SK-N-SH (cell line): ENCODE results near the gene MPC1. TPM values are rescaled to one million over a fixed set of nuclear protein-coding genes. Genes with fewer than 3 reads are reported as not detected.

ENCODE experiments used
- CTCF ChIA-PET: fragments of 300-600, 350-600 bp; formaldehyde crosslinking; extraction: SDS; loops from one replicate; lab custom pipeline; 2021; lab: Yijun Ruan, JAX
- POLR2A ChIA-PET: fragments of 350-600 bp; sonication (Branson Sonifier 250); formaldehyde crosslinking; extraction: SDS; loops from one replicate; lab custom pipeline; 2020; ENCODE audit warnings: antibody characterized with exemption, inconsistent platforms; lab: Yijun Ruan, JAX
- DNase-seq: peaks from one replicate; pipeline ENCODE4 v3.0.0; 2012
- H2AFZ ChIP-seq: fragments of 200-600 bp; sonication (generic); 2 replicates; pipeline ENCODE4 v1.8.1; 2016; ENCODE audit warnings: antibody characterized with exemption, mild to moderate bottlenecking, low read depth
- H3F3A ChIP-seq: fragments of 200-600 bp; sonication (generic); replicated peaks from 2 replicates; pipeline ENCODE3; 2016; ENCODE audit warnings: antibody characterized with exemption, mild to moderate bottlenecking; ENCODE audit not compliant: insufficient read depth
- H3K27ac ChIP-seq, 2 experiments: fragments of 200-500 bp in 1 of 2; fragments of 200-600 bp in 1 of 2; sonication (Bioruptor generic) in 1 of 2; sonication (generic), shearing (Covaris generic) in 1 of 2; 2 replicates each; pipeline versions ENCODE4 v1.5.1 to v1.6.1; 2014 to 2016; ENCODE audit warnings: low read depth in 2 of 2, inconsistent platforms in 1 of 2, low read length in 1 of 2, mild to moderate bottlenecking in 1 of 2, mixed read lengths in 1 of 2
- H3K27me3 ChIP-seq: fragments of 200-600 bp; sonication (generic), shearing (Covaris generic); 2 replicates; pipeline ENCODE4 v1.6.1; 2016; ENCODE audit warnings: mixed run types; ENCODE audit not compliant: insufficient read depth
- H3K36me3 ChIP-seq, 2 experiments: fragments of 200-500 bp in 1 of 2; fragments of 200-600 bp in 1 of 2; sonication (Bioruptor generic) in 1 of 2; sonication (generic) in 1 of 2; replicated peaks in 1 of 2; 2 replicates each; pipeline versions ENCODE3 to v1.5.1; 2014 to 2016; ENCODE audit warnings: low read length in 1 of 2, mild to moderate bottlenecking in 1 of 2; ENCODE audit not compliant: insufficient read depth in 2 of 2, control insufficient read depth in 1 of 2
- H3K4me1 ChIP-seq, 2 experiments: fragments of 200-500 bp in 1 of 2; fragments of 200-600 bp in 1 of 2; sonication (Bioruptor generic) in 1 of 2; sonication (generic), shearing (Covaris generic) in 1 of 2; 2 replicates each; pipeline versions ENCODE4 v1.5.1 to v1.6.1; 2014 to 2016; ENCODE audit warnings: low read depth in 1 of 2, low read length in 1 of 2, mixed run types in 1 of 2; ENCODE audit not compliant: insufficient read depth in 2 of 2, control insufficient read depth in 1 of 2
- H3K4me2 ChIP-seq: fragments of 200-600 bp; sonication (generic), shearing (Covaris generic); 2 replicates; pipeline ENCODE4 v1.6.1; 2017; ENCODE audit warnings: mixed run types
- H3K4me3 ChIP-seq, 2 experiments: fragments of 200-500 bp in 1 of 2; fragments of 200-600 bp in 1 of 2; sonication (Bioruptor generic) in 1 of 2; sonication (generic), shearing (Covaris generic) in 1 of 2; 2 replicates each; pipeline versions ENCODE4 v1.5.1 to v1.8.1; 2014 to 2016; ENCODE audit warnings: low read depth in 2 of 2, inconsistent platforms in 1 of 2, low read length in 1 of 2, mild to moderate bottlenecking in 1 of 2, mixed read lengths in 1 of 2, moderate library complexity in 1 of 2
- H3K79me2 ChIP-seq: fragments of 200-600 bp; sonication (generic); 2 replicates; pipeline ENCODE4 v1.8.1; 2017; ENCODE audit warnings: mild to moderate bottlenecking; ENCODE audit not compliant: insufficient read depth
- H3K9ac ChIP-seq: fragments of 200-600 bp; sonication (generic); 2 replicates; pipeline ENCODE4 v1.6.1; 2017; ENCODE audit warnings: mixed run types
- H3K9me2 ChIP-seq: fragments of 200-600 bp; sonication (generic); 2 replicates; pipeline ENCODE4 v1.6.1; 2017; ENCODE audit warnings: mixed run types
- H3K9me3 ChIP-seq: fragments of 200-600 bp; sonication (generic); 2 replicates; pipeline ENCODE4 v1.6.1; 2017; ENCODE audit warnings: mixed run types, mild to moderate bottlenecking, moderate library complexity
- H4K20me1 ChIP-seq: fragments of 200-600 bp; sonication (generic); 2 replicates; pipeline ENCODE4 v1.6.1; 2017; ENCODE audit warnings: mild to moderate bottlenecking, mixed run types; ENCODE audit not compliant: insufficient read depth
- EZH2phosphoT487 ChIP-seq: fragments of 200-600 bp; sonication (generic); IDR thresholded peaks from 2 replicates; pipeline ENCODE4 v1.6.1; 2017; ENCODE audit warnings: low read depth, mixed run types, mild to moderate bottlenecking, antibody characterized with exemption, moderate library complexity, borderline replicate concordance
- FOSL2 ChIP-seq: IDR thresholded peaks from 2 replicates; pipeline ENCODE4 v1.4.0; 2012; ENCODE audit warnings: low read depth, mild to moderate bottlenecking, moderate library complexity, borderline replicate concordance
- FOXJ3 ChIP-seq: sonication (generic); formaldehyde crosslinking; IDR thresholded peaks from 2 replicates; pipeline ENCODE4 v1.5.1; 2020; ENCODE audit warnings: mild to moderate bottlenecking, missing genetic modification reagents
- FOXM1 ChIP-seq: IDR thresholded peaks from 2 replicates; pipeline ENCODE4 v1.4.0; 2012; ENCODE audit warnings: low read depth, mild to moderate bottlenecking
- GABPA ChIP-seq: IDR thresholded peaks from 2 replicates; pipeline ENCODE4 v1.4.0; 2012; ENCODE audit warnings: low read depth, mild to moderate bottlenecking
- JUND ChIP-seq: IDR thresholded peaks from 2 replicates; pipeline ENCODE4 v1.4.0; 2012
- MEF2A ChIP-seq: IDR thresholded peaks from 2 replicates; pipeline ENCODE4 v1.4.0; 2012; ENCODE audit warnings: low read depth, borderline replicate concordance
- POLR2AphosphoS5 ChIP-seq: IDR thresholded peaks from 2 replicates; pipeline ENCODE4 v1.6.1; 2012; ENCODE audit warnings: low read depth, low read length
- RXRA ChIP-seq: IDR thresholded peaks from 2 replicates; pipeline ENCODE4 v1.4.0; 2012; ENCODE audit warnings: low read depth, mild to moderate bottlenecking, borderline replicate concordance
- TAF1 ChIP-seq: IDR thresholded peaks from 2 replicates; pipeline ENCODE4 v1.6.1; 2012; ENCODE audit warnings: low read depth, mild to moderate bottlenecking, low read length, moderate library complexity, borderline replicate concordance
- TCF12 ChIP-seq: IDR thresholded peaks from 2 replicates; pipeline ENCODE4 v1.4.0; 2012
- TEAD4 ChIP-seq: IDR thresholded peaks from 2 replicates; pipeline ENCODE4 v1.4.0; 2012; ENCODE audit warnings: mild to moderate bottlenecking, borderline replicate concordance; ENCODE audit not compliant: insufficient read depth
- WGBS: methylation state at CpG from one replicate; pipeline ENCODE4 v1.1.6; 2017; ENCODE audit warnings: low lambda C conversion rate; 5-methylcytosine and 5-hydroxymethylcytosine counted together
- polyA plus RNA-seq, 3 experiments: library from polyadenylated mRNA; depleted of rRNA; stranded (reverse); fragments of >200 nt; gene quantifications; 2 replicates each; pipeline ENCODE4 v1.2.3, GENCODE V29; 2012
- TF ChIP-seq, protein P1 (sequence below): fragments of 150-350 bp; IDR thresholded peaks from 2 replicates; pipeline ENCODE4 v1.6.1; 2016; ENCODE audit warnings: mild to moderate bottlenecking, low read depth, low read length
- TF ChIP-seq, protein P2 (sequence below): fragments of 200-600 bp; sonication (generic); IDR thresholded peaks from 2 replicates; pipeline ENCODE4 v1.6.1; 2017; ENCODE audit warnings: antibody characterized with exemption, mild to moderate bottlenecking, moderate library complexity
- TF ChIP-seq, protein P3 (sequence below): IDR thresholded peaks from 2 replicates; pipeline ENCODE4 v1.6.1; 2012; ENCODE audit warnings: mild to moderate bottlenecking, low read depth, low read length, moderate library complexity

Gene MPC1
- polyA plus RNA-seq, 1 of the 3 experiments (the other 2 are of a cell fraction): 13.6 TPM

DNA sequence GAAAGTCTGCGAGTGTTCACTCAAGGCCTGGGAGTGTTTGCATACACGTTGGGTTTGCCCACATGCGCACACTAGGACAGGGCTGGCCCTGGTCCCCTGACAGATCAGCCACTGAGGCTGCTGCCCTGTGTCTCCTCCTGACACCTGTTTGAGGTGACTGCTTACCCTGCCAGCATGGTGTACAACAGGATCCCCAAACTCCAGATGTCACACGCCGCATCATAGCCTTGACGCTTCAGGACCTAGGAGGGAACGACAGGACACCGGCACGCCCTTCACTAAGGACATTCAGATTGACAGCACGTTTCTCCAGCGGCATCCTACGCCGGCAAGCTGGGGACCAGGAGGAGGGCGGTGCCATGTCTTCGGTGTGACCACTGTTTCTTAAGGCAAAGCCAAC lies 37.0 kb upstream of the MPC1 start (continued):
- TF ChIP-seq, protein P1, sequence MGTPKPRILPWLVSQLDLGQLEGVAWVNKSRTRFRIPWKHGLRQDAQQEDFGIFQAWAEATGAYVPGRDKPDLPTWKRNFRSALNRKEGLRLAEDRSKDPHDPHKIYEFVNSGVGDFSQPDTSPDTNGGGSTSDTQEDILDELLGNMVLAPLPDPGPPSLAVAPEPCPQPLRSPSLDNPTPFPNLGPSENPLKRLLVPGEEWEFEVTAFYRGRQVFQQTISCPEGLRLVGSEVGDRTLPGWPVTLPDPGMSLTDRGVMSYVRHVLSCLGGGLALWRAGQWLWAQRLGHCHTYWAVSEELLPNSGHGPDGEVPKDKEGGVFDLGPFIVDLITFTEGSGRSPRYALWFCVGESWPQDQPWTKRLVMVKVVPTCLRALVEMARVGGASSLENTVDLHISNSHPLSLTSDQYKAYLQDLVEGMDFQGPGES: no peak
- TF ChIP-seq, all 33 proteins: peak for 0

DNA sequence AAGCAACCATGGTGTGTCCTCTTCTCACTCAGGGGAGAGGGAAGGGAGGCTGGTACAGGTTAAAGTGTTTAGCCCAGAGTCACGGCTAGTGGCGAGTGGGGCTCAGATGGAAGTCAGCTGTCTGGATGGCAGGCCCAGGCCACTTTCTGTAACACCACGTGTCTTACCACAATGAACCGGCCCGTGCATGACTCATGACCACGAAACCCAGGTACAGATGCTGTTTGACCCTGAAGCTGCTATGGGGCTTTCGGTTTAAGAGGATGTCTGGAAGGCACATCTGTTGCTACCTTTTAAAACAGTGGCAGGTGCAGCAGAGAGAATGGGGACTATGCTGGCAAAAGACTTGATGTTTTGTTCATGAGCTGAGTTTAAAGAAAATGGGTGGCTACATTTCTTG lies 36.5 kb upstream of the MPC1 start:
- DNase-seq: no peak
- TF ChIP-seq TAF1: no peak
- TF ChIP-seq, protein P2, sequence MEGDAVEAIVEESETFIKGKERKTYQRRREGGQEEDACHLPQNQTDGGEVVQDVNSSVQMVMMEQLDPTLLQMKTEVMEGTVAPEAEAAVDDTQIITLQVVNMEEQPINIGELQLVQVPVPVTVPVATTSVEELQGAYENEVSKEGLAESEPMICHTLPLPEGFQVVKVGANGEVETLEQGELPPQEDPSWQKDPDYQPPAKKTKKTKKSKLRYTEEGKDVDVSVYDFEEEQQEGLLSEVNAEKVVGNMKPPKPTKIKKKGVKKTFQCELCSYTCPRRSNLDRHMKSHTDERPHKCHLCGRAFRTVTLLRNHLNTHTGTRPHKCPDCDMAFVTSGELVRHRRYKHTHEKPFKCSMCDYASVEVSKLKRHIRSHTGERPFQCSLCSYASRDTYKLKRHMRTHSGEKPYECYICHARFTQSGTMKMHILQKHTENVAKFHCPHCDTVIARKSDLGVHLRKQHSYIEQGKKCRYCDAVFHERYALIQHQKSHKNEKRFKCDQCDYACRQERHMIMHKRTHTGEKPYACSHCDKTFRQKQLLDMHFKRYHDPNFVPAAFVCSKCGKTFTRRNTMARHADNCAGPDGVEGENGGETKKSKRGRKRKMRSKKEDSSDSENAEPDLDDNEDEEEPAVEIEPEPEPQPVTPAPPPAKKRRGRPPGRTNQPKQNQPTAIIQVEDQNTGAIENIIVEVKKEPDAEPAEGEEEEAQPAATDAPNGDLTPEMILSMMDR: no peak
- TF ChIP-seq FOSL2: no peak
- TF ChIP-seq, protein P3, sequence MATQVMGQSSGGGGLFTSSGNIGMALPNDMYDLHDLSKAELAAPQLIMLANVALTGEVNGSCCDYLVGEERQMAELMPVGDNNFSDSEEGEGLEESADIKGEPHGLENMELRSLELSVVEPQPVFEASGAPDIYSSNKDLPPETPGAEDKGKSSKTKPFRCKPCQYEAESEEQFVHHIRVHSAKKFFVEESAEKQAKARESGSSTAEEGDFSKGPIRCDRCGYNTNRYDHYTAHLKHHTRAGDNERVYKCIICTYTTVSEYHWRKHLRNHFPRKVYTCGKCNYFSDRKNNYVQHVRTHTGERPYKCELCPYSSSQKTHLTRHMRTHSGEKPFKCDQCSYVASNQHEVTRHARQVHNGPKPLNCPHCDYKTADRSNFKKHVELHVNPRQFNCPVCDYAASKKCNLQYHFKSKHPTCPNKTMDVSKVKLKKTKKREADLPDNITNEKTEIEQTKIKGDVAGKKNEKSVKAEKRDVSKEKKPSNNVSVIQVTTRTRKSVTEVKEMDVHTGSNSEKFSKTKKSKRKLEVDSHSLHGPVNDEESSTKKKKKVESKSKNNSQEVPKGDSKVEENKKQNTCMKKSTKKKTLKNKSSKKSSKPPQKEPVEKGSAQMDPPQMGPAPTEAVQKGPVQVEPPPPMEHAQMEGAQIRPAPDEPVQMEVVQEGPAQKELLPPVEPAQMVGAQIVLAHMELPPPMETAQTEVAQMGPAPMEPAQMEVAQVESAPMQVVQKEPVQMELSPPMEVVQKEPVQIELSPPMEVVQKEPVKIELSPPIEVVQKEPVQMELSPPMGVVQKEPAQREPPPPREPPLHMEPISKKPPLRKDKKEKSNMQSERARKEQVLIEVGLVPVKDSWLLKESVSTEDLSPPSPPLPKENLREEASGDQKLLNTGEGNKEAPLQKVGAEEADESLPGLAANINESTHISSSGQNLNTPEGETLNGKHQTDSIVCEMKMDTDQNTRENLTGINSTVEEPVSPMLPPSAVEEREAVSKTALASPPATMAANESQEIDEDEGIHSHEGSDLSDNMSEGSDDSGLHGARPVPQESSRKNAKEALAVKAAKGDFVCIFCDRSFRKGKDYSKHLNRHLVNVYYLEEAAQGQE: no peak
- TF ChIP-seq RXRA: no peak
- no peak for TF ChIP-seq EZH2phosphoT487
- no peak for TF ChIP-seq POLR2AphosphoS5
- TF ChIP-seq FOXM1: no peak
- no peak for TF ChIP-seq GABPA
- TF ChIP-seq TCF12: no peak
- TF ChIP-seq TEAD4: no peak
- TF ChIP-seq FOXJ3 (CRISPR knock-in tag): no peak
- TF ChIP-seq JUND: no peak
- TF ChIP-seq, protein P1: no peak
- no peak for TF ChIP-seq MEF2A

More for the DNA sequence above, 36.5 kb upstream of the MPC1 start:
- Histone ChIP-seq H3K9ac (no peak overlapping the region), H3K27ac (no peak overlapping the region), H3K4me3 (no peak overlapping the region), H3K36me3 (peaks cover 15 to 70% of the 10 kb centered on the region in 2 experiments), H4K20me1 (no peaks in the 10 kb centered on the region), H3K4me2 (no peak overlapping the region), H3K79me2 (no peaks in the 10 kb centered on the region), H3K9me2 (no peaks in the 10 kb centered on the region), H2AFZ (no peak overlapping the region), H3K4me1 (no peaks in the 10 kb centered on the region; a peak in 1 of 4 replicates), H3F3A (no peaks in the 10 kb centered on the region), H3K27me3 (no peaks in the 10 kb centered on the region), H3K9me3 (no peaks in the 10 kb centered on the region)
- WGBS: 87% methylated on average over 5 of the region's 7 CpGs
- CTCF ChIA-PET: interaction anchor here (1.2 kb wide), 1 partner anchor 38 kb away, joined by 3 read pairs; no protein-coding TSS in a partner anchor
- POLR2A ChIA-PET: no interaction called here
